NCI-H774 (cell line): ENCODE results near the gene PCDH19.

Experiments used
- DNase-seq: peaks from one replicate; lab custom pipeline; 2025; lab: John Stamatoyannopoulos, UW

The PCDH19 gene

DNA sequence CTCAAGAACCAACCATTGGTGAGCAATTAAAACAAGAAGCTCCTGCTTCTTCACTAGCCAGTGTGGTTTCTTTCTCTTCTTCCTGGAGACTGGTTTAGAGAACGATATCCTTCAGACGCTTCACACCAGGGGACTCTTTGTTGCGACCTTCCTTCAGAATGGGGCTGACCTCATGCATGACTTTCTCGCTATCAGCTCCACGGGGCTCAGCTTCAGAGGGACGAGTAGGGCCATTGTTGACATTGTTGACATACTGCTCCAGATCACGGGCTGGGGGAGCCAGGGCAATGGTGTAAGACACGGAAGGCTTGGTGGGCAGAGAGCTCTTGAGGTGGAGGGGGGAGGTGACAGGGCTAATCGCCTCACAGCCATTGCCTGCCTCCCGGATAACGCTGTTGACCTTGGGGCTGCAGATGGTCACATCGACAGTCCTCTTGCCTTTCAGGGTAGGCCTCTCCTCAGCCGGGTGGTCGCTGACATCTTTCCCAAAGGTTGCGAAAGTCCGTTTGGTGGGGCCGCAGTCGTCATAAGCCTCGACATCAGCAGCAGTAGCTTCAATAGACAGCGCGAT, 113.8 kb downstream of the PCDH19 start:
- DNase-seq = no peak

GRCh38 chrX:100294965-100295364, 115.1 kb downstream of the PCDH19 start:
- DNase-seq = no peak

GRCh38 chrX:100289066-100289558, 121.0 kb downstream of the PCDH19 start:
- no peak for DNase-seq

- no peak for DNase-seq
Observed at GRCh38 chrX:100277231-100277630, 132.8 kb downstream of the PCDH19 start.

- DNase-seq = no peak
Observed at GRCh38 chrX:100274916-100275315, 135.2 kb downstream of the PCDH19 start.

DNA sequence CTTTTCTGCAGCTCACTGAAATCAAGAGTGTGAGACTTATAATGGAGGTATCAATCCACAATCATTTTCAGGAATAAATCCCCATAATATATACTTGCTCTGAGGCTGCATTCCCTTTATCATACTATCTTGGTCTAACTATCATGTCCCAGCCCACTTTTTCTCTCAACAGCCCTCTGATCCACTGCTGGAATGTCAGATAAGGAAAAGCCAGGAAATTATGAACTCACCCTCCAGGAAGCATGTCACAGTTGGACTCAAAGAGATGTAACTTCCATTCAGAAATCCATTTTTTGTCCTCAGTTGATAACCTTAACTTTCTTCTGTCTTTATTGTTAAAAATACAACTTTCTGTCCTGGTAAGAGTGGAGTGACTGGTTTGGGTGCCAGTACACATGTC, 144.9 kb downstream of the PCDH19 start:
- no peak for DNase-seq

- DNase-seq = no peak
Observed at GRCh38 chrX:100264200-100264599, 145.9 kb downstream of the PCDH19 start.

GRCh38 chrX:100263650-100264049, 146.4 kb downstream of the PCDH19 start:
- DNase-seq = no peak

GRCh38 chrX:100248885-100249493, 161.1 kb downstream of the PCDH19 start:
- no peak for DNase-seq

- DNase-seq = no peak
Observed at GRCh38 chrX:100247826-100248225, 162.2 kb downstream of the PCDH19 start.

- no peak for DNase-seq
Observed at GRCh38 chrX:100244681-100245080, 165.4 kb downstream of the PCDH19 start.
